ENCODE results near the gene RPS6KB1. TPM values are rescaled to one million over a fixed set of nuclear protein-coding genes. Genes with fewer than 3 reads are reported as not detected.
"Not testable (repeated sequence)": the region's sequence is repeated elsewhere in the genome, so short reads cannot be mapped to it uniquely, and the experiment has no call there.

Gene RPS6KB1
- total RNA-seq, 1 donor from 2014 or later, result 38.8 TPM

GRCh38 chr17:59903455-59903854 is 10.5 kb downstream of the RPS6KB1 start:
- no peaks in the 10 kb centered on the region for H3K36me3 Mint-ChIP-seq
- H3K9me3 Mint-ChIP-seq, result no peaks in the 10 kb centered on the region
- H3K4me3 Mint-ChIP-seq, result no peak overlapping the region
- no peak for DNase-seq (ENCODE audit: extremely low spot score, unreplicated experiment)
- H3K27me3 Mint-ChIP-seq, result no peaks in the 10 kb centered on the region
- H3K4me1 Mint-ChIP-seq (ENCODE audit: unreplicated experiment), result no peaks in the 10 kb centered on the region
- no peak for TF ChIP-seq CTCF (conservative IDR thresholded peaks at IDR 0.05)
- no peak overlapping the region for H3K27ac Mint-ChIP-seq

DNA sequence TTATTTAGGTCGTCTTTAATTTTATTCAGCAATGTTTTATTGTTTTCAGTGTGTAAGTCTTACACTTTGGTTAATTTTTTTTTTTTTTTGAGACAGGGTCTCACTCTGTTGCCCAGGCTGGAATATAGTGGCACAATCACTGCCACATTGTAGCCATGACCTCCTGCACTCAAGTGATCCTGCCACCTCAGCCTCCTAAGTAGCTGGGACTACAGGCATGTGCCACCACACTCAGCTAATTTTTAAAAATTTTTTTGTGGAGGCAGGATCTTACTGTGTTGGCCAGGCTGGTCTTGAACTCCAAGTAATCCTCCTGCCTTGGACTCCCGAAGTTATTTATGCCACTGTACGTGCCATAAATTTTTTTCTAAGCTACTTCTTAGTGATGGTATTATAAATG is 14.5 kb downstream of the RPS6KB1 start:
- Mint-ChIP-seq H3K4me1 (ENCODE audit: unreplicated experiment) (no peaks in the 10 kb centered on the region), H3K27me3 (no peaks in the 10 kb centered on the region), H3K27ac (no peak overlapping the region), H3K9me3 (no peaks in the 10 kb centered on the region), H3K36me3 (peaks cover 1% of the 10 kb centered on the region), H3K4me3 (no peak overlapping the region)
- no peak for TF ChIP-seq CTCF (conservative IDR thresholded peaks at IDR 0.05)
- no peak for DNase-seq (ENCODE audit: extremely low spot score, unreplicated experiment)

DNA sequence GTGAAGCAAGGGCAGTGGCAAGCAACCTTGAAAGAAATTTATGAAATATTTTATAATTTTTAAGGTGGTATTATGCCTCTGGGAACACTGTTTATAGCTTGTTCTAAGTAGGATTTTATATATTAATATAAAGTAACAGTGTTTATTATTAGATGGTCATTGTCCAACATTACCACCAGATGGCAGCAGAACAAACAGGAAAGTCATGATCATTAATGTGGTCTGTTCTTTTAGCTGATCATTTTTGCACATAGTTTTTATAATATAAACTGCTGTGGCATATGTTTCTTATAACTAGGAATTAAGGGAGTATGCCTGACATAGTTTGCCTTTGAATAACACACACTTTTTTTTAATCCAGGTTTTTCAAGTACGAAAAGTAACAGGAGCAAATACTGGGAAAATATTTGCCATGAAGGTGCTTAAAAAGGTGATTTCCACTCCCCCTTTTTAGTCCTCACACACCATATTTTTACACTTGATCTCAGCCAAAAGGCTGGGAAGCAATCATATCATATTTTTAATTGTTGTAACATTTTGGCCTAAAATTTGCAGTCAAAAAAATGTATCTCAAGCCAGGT is 21.4 kb downstream of the RPS6KB1 start:
- peaks cover 17% of the 10 kb centered on the region for H3K36me3 Mint-ChIP-seq
- H3K9me3 Mint-ChIP-seq, result no peaks in the 10 kb centered on the region
- peak; percentile 88 for TF ChIP-seq CTCF (conservative IDR thresholded peaks at IDR 0.05)
- no peaks in the 10 kb centered on the region for H3K27me3 Mint-ChIP-seq
- H3K27ac Mint-ChIP-seq, result no peak overlapping the region
- no peaks in the 10 kb centered on the region for H3K4me1 Mint-ChIP-seq (ENCODE audit: unreplicated experiment)
- no peak overlapping the region for H3K4me3 Mint-ChIP-seq
- DNase-seq (ENCODE audit: extremely low spot score, unreplicated experiment), result no peak

DNA sequence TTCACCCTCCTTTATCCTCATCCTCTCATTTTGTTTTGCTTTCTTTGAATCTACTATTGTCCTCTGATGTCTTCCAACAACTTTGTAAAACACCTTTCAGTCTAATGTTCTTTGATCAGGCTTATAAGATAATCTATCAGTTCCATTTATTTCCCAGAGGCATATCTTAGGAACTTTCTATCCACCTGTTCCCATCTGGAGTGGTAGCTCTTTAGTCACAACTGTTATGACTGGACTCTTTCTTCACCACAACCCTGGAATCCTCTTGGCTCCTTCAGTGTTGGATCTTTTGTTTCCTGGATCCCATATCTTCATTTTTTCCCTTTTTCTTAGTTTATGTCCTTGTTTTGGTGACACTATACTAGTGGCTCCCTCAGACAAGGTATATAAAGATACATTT is 23.5 kb downstream of the RPS6KB1 start:
- Mint-ChIP-seq H3K4me3 (no peak overlapping the region), H3K27me3 (no peaks in the 10 kb centered on the region), H3K4me1 (ENCODE audit: unreplicated experiment) (no peaks in the 10 kb centered on the region), H3K9me3 (no peaks in the 10 kb centered on the region), H3K27ac (no peak overlapping the region), H3K36me3 (peaks cover 27% of the 10 kb centered on the region)
- TF ChIP-seq CTCF (conservative IDR thresholded peaks at IDR 0.05), result no peak
- DNase-seq (ENCODE audit: extremely low spot score, unreplicated experiment), result no peak

DNA sequence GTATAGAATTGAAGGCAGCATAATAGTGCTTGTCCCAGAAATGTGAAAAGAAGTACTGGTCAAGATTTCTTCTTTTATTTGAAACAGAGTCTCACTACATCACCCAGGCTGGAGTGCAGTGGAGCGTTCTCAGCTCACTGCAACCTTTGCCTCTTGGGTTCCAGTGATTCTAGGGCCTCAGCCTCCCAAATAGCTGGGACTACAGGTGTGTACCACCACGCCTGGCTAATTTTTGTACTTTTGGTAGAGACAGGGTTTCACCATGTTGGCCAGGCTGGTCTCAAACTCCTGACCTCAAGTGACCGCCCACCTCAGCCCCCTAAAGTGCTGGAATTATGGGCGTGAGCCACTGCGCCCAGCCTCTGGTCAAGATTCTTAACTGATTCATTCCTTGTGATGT is 27.7 kb downstream of the RPS6KB1 start:
- H3K4me1 Mint-ChIP-seq (ENCODE audit: unreplicated experiment); H3K4me3 Mint-ChIP-seq; H3K27me3 Mint-ChIP-seq; H3K27ac Mint-ChIP-seq; DNase-seq (ENCODE audit: extremely low spot score, unreplicated experiment); H3K9me3 Mint-ChIP-seq: not testable (repeated sequence)
- H3K36me3 Mint-ChIP-seq, result peaks cover 20% of the 10 kb centered on the region

GRCh38 chr17:59930121-59930520 is 37.2 kb downstream of the RPS6KB1 start:
- not testable (repeated sequence) for H3K27ac Mint-ChIP-seq; H3K4me1 Mint-ChIP-seq (ENCODE audit: unreplicated experiment); H3K4me3 Mint-ChIP-seq; H3K9me3 Mint-ChIP-seq; H3K27me3 Mint-ChIP-seq; DNase-seq (ENCODE audit: extremely low spot score, unreplicated experiment)
- H3K36me3 Mint-ChIP-seq, result peaks cover 33% of the 10 kb centered on the region

- H3K4me1 Mint-ChIP-seq (ENCODE audit: unreplicated experiment); H3K4me3 Mint-ChIP-seq; H3K9me3 Mint-ChIP-seq; DNase-seq (ENCODE audit: extremely low spot score, unreplicated experiment); H3K27me3 Mint-ChIP-seq: not testable (repeated sequence)
- peak overlapping the region; percentile 65 for H3K27ac Mint-ChIP-seq
- peaks cover 33% of the 10 kb centered on the region for H3K36me3 Mint-ChIP-seq
Observed at GRCh38 chr17:59930768-59931167, 37.8 kb downstream of the RPS6KB1 start.

DNA sequence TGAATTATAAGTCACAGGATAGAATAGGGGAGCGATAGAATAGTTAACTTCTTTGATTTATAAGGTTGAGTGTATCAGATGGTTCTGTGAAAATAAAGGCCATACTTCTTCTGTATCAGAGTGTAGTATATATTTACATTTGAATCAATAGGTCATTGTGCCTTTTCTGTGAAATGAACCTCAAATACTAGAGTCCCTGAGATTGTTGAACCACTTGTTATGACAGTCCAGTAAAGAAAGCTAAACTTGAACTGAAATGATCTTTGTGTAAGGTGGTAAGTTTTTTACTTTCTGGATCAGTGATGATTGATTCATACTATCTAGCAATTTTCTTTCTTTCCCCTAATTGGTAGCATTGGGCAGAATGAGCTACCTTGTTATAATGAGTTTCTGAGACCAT is 40.4 kb downstream of the RPS6KB1 start:
- H3K9me3 Mint-ChIP-seq; H3K4me3 Mint-ChIP-seq; H3K27me3 Mint-ChIP-seq; H3K27ac Mint-ChIP-seq; H3K4me1 Mint-ChIP-seq (ENCODE audit: unreplicated experiment); DNase-seq (ENCODE audit: extremely low spot score, unreplicated experiment): not testable (repeated sequence)
- peaks cover 37% of the 10 kb centered on the region for H3K36me3 Mint-ChIP-seq

DNA sequence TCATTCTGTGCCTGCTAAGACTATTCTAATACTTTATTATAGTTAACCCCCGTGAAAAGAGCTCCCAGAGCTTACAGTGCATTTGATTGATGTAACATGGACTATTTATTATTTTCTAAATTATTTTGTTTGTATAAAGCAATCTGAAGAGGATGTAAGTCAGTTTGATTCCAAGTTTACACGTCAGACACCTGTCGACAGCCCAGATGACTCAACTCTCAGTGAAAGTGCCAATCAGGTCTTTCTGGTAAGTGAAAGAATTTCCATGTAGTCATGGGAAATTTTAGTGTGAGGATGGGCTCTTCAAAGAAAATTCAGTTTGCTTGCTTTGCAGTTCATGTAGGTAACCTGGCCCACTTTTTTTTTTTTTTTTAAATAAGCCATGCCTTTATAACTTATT is 47.8 kb downstream of the RPS6KB1 start:
- H3K9me3 Mint-ChIP-seq; H3K27me3 Mint-ChIP-seq; H3K4me1 Mint-ChIP-seq (ENCODE audit: unreplicated experiment); H3K4me3 Mint-ChIP-seq; DNase-seq (ENCODE audit: extremely low spot score, unreplicated experiment): not testable (repeated sequence)
- peaks cover 25% of the 10 kb centered on the region for H3K36me3 Mint-ChIP-seq
- peak overlapping the region; percentile 88 for H3K27ac Mint-ChIP-seq
